NCI-H2081 (cell line): ENCODE measurements around the gene TM4SF5.
"Not testable (repeated sequence)": the region's sequence is repeated elsewhere in the genome, so short reads cannot be mapped to it uniquely, and the experiment has no call there.

Experiments used
- DNase-seq, 2 experiments: peaks; one replicate each; lab custom pipeline; 2025; lab: John Stamatoyannopoulos, UW

The TM4SF5 gene

GRCh38 chr17:4789951-4790704, 18.4 kb downstream of the TM4SF5 start:
- peak; percentile 58 to 75 for DNase-seq

GRCh38 chr17:4790705-4791088, 19.0 kb downstream of the TM4SF5 start:
- no peak for DNase-seq

- DNase-seq, result no peak
Measured at GRCh38 chr17:4795168-4795567, 23.5 kb downstream of the TM4SF5 start.

GRCh38 chr17:4796552-4796920, 24.9 kb downstream of the TM4SF5 start:
- no peak for DNase-seq

GRCh38 chr17:4800462-4801196, 28.9 kb downstream of the TM4SF5 start:
- no peak for DNase-seq

GRCh38 chr17:4802228-4802627, 30.5 kb downstream of the TM4SF5 start, which contains the start of gene C17orf114:
TSS of gene C17orf114 (minus strand) at chr17:4802328.
- no peak for DNase-seq

GRCh38 chr17:4806456-4806776, 34.7 kb downstream of the TM4SF5 start:
- peak in 1 of 2 experiments; percentile 30 for DNase-seq

- peak; percentile 63 to 78 for DNase-seq
Measured at GRCh38 chr17:4806777-4807604, 35.3 kb downstream of the TM4SF5 start, which contains the start of gene PLD2. TSS of gene PLD2 (plus strand) at chr17:4807152. CDS start at chr17:4807773, 621 bp downstream.

GRCh38 chr17:4807605-4808377, 36.1 kb downstream of the TM4SF5 start:
- no peak for DNase-seq

GRCh38 chr17:4808378-4808767, 36.7 kb downstream of the TM4SF5 start:
- DNase-seq, result no peak

- DNase-seq, result no peak
Measured at GRCh38 chr17:4810696-4811290, 39.1 kb downstream of the TM4SF5 start.

GRCh38 chr17:4811471-4811870, 39.8 kb downstream of the TM4SF5 start:
- no peak for DNase-seq

GRCh38 chr17:4812690-4813089, 41.0 kb downstream of the TM4SF5 start:
- DNase-seq, result no peak

GRCh38 chr17:4815043-4815675, 43.5 kb downstream of the TM4SF5 start:
- DNase-seq, result no peak

GRCh38 chr17:4816826-4817225, 45.1 kb downstream of the TM4SF5 start:
- no peak for DNase-seq

GRCh38 chr17:4818276-4818675, 46.6 kb downstream of the TM4SF5 start:
- DNase-seq, result no peak

GRCh38 chr17:4822835-4823234, 51.1 kb downstream of the TM4SF5 start:
- no peak for DNase-seq

GRCh38 chr17:4823373-4824089, 51.8 kb downstream of the TM4SF5 start:
- no peak for DNase-seq

GRCh38 chr17:4827399-4827798, 55.7 kb downstream of the TM4SF5 start:
- DNase-seq, result no peak

GRCh38 chr17:4832829-4833177, 61.1 kb downstream of the TM4SF5 start:
- not testable (repeated sequence) for DNase-seq
